ENCODE measurements around the gene CYP4F2. TPM values are rescaled to one million over a fixed set of nuclear protein-coding genes. Genes with fewer than 3 reads are reported as not detected.
"Not testable (repeated sequence)": the region's sequence is repeated elsewhere in the genome, so short reads cannot be mapped to it uniquely, and the experiment has no call there.

Gene CYP4F2
- polyA plus RNA-seq, 3 donors: 0.20 TPM; not detected in 2

- peak; percentile 7 for DNase-seq
These were observed 2.2 kb upstream of the CYP4F2 start for GRCh38 chr19:15900032-15900431.

- not testable (repeated sequence) for DNase-seq
These were observed 1.7 kb upstream of the CYP4F2 start for GRCh38 chr19:15899561-15899960.

DNA sequence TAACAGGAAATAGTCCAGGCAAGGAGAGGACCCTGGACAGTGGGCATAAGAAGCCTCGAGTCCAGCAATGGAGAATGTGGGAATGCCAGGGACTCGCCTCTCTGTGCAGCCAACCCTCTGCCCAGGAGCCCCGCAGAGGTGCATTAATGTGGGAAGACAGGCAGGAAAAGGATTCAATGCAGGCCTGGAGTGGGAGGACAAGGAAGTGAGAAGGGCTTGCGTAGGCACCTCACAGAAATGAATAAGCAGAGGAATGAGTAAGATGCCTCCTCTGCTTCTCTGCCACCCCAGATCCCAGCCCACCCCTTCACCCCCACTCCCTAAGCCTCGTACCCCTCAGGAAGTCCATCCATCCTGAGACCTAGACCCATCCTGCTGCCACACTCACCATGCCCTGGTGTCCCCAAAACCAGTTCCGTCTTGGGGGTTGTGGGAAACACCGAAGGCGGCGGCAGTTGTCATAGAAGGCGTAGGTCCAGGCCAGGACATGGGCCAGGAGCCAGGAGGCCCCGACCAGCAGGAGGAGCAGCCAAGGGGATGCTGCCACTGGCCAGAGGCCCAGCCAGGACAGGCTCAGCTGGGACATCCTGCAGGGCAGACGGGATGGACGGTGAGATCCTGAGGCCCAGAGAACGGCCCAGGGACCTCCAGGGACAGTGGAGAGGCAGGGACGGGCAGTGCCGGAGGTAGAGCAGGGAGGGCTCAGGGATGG is 692 bp downstream of the CYP4F2 start:
- no peak for DNase-seq

- no peak for DNase-seq
These were observed 1.9 kb downstream of the CYP4F2 start for GRCh38 chr19:15895876-15896430.

DNA sequence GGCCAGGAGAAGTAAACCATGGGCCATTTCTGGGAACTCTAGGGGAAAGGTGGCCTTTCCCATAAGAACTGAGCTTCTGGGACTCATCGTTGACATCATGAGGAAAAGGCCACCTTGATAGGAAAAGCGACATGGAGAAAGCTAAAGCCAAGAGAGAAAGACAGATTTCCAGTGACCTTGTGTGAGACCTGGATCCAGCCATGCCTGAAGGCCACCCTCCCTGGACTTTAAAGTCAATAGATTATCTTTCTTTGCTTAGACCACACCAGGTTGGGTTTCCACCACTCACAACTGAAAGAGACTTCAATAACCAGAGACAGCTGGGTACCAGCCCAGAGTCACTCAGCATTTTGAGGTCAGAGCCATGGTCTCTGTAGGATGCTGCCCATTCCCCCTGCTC is 3.5 kb downstream of the CYP4F2 start:
- DNase-seq: no peak

- DNase-seq: no peak
These were observed 4.4 kb downstream of the CYP4F2 start for GRCh38 chr19:15893477-15893876.

- no peak for DNase-seq
These were observed 5.9 kb downstream of the CYP4F2 start for GRCh38 chr19:15892012-15892411.

DNA sequence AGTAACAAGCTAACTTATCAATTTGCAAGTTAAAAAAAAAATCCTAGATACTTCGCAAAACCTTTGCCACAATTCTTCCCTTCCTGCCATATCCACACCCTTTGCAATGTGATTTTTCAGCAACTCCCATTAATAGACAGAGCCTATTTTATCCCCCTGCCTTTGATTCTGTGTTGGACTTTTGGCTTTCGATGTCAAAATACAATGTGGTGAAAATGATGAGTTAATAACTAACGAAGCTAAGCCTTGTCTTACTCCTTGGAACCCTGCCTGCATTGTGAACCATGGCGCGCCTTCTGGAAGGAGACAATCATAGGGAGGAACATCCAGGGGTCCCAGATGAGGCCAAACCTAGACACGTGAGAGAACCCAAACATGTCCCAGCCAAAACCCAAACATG is 6.4 kb downstream of the CYP4F2 start:
- DNase-seq: no peak

GRCh38 chr19:15889339-15889738 is 8.5 kb downstream of the CYP4F2 start:
- DNase-seq: not testable (repeated sequence)

GRCh38 chr19:15885919-15886318 is 12.0 kb downstream of the CYP4F2 start:
- no peak for DNase-seq

DNA sequence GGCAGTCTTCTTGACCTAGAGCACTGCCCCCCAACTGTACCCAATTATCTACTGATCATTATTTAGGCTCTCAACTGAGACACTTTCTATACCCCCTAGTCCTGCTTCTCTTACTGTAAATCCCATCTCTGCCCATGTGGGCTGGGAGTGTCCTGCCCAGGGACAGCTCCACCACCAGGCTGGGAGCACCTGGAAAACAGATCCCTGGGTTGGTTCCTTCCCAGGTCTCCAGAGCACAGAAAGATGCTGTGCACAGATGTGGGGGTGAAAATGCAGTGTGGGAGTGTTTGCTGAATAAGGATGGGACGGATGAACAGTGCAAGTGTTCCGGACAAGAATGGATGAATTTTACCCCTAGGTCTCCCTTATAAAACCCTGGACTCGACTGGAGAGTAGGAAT is 12.7 kb downstream of the CYP4F2 start:
- DNase-seq: no peak

DNA sequence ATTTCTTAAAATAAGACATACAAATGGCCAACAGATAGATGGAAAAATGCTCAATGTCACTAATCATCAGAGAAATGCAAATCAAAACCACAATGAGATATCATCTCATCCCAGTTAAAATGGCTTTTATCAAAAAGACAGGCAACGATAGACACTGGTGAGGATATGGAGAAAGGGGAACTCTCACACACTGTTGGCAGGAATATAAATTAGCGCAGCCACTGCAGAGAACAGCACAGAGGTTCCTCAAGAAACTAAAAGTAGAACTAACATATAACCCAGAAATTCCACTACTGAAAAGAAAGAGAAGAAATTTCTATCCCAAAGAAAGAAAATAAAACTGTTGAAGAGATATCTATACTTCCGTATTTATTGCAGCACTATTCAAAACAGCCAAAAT is 14.5 kb downstream of the CYP4F2 start:
- not testable (repeated sequence) for DNase-seq

DNA sequence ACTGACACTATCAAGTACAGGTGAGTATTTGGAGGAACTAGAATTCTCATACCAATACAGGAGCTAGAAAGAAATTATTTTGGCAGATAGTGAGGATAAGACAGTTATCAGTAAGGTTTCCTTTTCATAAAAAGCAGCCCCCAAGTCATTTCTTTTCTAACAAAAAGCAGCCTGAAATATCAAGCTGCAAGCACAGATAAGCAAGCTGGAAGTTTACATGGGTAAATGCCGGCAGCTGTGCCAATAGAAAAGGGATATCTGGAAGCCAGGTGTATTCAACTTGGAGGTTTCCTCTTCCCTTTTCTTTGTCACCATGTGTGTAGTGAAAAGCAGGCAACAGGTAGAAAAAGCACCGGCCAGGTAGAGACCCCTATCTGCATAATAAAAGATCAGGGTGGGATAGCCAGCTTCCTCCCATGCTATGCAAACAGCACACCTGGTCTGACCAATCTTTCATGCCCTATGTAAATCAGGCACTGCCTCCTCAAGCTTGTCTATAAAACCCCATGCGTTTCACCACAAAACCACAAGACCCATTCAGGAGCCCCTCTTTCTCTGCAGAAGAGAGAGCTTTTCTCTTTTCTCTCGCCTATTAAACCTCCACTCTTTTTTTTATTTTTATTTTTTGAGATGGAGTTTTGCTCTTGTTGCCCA is 22.9 kb downstream of the CYP4F2 start:
- DNase-seq: no peak

DNA sequence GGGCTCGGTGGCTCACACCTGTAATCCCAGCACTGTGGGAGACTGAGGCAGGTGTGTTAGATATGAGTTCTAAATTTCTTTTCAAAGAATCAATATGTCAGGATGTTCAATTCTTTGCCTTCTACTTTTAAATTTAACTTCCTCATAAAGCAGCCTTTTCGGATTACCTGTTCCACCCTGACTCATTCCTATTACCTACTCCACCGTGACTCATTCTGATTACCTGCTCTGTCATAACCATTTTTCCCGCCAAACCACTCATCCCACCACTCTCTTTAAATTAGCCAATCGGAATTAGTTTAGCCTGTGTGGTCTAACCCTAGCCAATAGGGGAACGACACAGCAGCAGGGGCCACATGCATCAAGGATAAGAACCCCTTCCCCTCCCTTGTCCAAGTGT is 24.1 kb downstream of the CYP4F2 start:
- not testable (repeated sequence) for DNase-seq

DNA sequence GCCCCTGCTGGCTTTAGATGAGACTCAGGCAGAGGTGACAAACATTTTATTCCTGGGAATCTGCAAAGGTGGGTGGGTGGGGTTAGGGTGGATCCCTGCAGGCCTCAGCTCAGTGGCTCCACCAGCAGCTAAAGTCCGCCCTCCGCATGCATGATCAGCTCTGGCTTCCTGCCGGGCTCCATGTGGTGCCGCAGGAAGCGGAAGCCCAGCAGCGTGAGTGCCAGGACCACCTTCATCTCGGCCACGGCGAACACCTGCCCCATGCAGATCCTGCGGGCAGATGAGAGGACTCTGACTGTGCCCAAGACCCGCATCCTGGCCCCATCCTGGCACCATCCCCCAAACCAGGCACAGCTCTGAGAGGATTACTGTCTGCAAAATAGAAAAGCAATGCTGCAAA is 26.3 kb downstream of the CYP4F2 start:
- DNase-seq: no peak

DNA sequence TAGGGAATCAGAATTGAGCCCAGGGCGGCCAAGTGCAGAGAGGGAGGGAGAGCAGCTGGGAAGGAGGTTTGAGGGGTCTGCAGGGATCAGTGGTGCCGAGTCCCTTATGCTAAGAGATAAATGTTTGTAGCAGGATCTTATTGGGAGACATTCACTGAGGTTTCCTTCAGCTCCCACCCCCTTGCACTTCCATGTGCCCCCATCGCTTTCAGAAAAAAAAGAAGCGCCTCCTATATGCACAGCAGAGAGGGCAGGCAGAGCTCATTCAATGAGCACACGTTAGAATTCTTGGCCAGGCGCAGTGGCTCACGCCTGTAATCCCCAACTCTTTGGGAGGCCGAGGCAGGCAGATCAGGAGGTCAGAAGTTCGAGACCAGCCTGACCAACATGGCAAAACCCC is 28.0 kb downstream of the CYP4F2 start:
- no peak for DNase-seq

GRCh38 chr19:15869109-15869555 is 28.7 kb downstream of the CYP4F2 start:
- DNase-seq: peak; percentile 10

- DNase-seq: no peak
These were observed 31.2 kb downstream of the CYP4F2 start for GRCh38 chr19:15866636-15867035.

- no peak for DNase-seq
These were observed 33.0 kb downstream of the CYP4F2 start for GRCh38 chr19:15864824-15865223.

DNA sequence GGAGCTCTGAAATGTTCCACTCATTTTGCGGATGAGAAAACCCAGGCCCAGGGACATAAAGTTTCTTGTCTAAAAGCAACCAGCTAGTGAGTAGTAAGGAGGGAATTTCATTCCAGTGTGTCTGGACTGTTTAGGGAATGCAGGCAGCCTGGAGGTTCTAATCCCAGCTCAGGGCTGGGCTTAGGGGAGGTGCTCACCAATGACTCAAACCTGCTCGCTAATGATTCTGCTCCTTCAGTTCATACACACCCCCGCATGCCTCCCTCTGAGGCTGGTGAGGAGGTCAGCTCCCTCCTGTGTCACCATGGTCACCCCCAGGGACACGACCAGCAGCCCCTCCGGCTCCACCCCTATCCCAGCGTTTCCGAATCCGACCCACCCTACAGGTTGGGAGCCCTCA is 34.6 kb downstream of the CYP4F2 start:
- DNase-seq: no peak

DNA sequence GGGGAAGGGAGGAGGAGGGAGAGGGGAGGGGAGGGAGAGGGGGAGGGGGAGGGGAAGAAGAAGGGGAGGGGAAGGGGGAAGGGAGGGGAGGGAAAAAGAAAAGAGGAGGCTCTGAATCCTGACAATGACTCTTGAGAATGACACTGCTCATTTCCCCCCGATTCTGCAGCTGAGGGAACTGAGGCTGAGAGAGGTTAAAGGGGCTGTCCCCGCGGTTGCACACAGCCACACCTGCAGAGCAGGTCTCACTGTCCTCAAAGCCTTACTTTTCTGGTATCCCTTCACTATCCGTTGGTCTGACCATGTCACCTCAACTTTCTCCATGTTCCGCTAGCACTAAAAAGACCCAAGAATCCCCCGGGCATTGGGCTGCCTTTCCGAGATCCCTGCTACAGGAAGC is 35.4 kb downstream of the CYP4F2 start:
- no peak for DNase-seq

- no peak for DNase-seq
These were observed 37.4 kb downstream of the CYP4F2 start for GRCh38 chr19:15860522-15860921.

GRCh38 chr19:15859187-15859586 is 38.7 kb downstream of the CYP4F2 start:
- DNase-seq: no peak

Measured in renal pelvis (tissue), 4 donors.